PC-9 (cell line): ENCODE data around the gene STK31. TPM values are rescaled to one million over a fixed set of nuclear protein-coding genes. Genes with fewer than 3 reads are reported as not detected.
"Not testable (repeated sequence)": the region's sequence is repeated elsewhere in the genome, so short reads cannot be mapped to it uniquely, and the experiment has no call there.

Source experiments
- BruUV-seq: library from RNA; stranded (reverse); fragments of 400-500 nt; replicated peaks from 2 replicates; lab custom pipeline; 2021; lab: Mats Ljungman, UMichigan
- CTCF ChIA-PET: fragments of 300-600 bp; sonication (Branson Sonifier 250); formaldehyde crosslinking; loops from one replicate; lab custom pipeline; 2022; ENCODE audit warnings: antibody characterized with exemption; lab: Charles Lee
- POLR2A ChIA-PET: fragments of 300-600 bp; sonication (Branson Sonifier 250); formaldehyde crosslinking; loops from one replicate; lab custom pipeline; 2022; ENCODE audit warnings: antibody characterized with exemption; ENCODE audit not compliant: unreplicated experiment; lab: Charles Lee
- DNase-seq, 2 experiments: peaks; one replicate each; pipeline versions ENCODE4 v3.0.0 to v3.0.0-alpha.2; 2015 to 2022; ENCODE audit warnings: mixed read lengths in 1 of 2
- H2AFZ ChIP-seq: fragments of 200-600 bp; sonication (generic); 2 replicates; pipeline ENCODE4 v1.8.1; 2017; ENCODE audit warnings: antibody characterized with exemption
- H3F3A ChIP-seq: fragments of 200-600 bp; sonication (generic); 2 replicates; pipeline ENCODE4 v1.8.1; 2017; ENCODE audit warnings: antibody characterized with exemption, mild to moderate bottlenecking, low read depth; ENCODE audit not compliant: insufficient read depth
- H3K27ac ChIP-seq: fragments of 200-600 bp; sonication (generic); 2 replicates; pipeline ENCODE4 v1.6.1; 2016; ENCODE audit warnings: mixed run types
- H3K27me3 ChIP-seq: fragments of 200-600 bp; sonication (generic); 2 replicates; pipeline ENCODE4 v1.6.1; 2016; ENCODE audit warnings: low read depth, mixed run types; ENCODE audit not compliant: insufficient read depth
- H3K36me3 ChIP-seq: fragments of 200-600 bp; sonication (generic); 2 replicates; pipeline ENCODE4 v1.6.1; 2016; ENCODE audit warnings: low read depth, mixed run types
- H3K4me1 ChIP-seq: fragments of 200-600 bp; sonication (generic); replicated peaks from 2 replicates; pipeline ENCODE4 v1.6.1; 2016; ENCODE audit warnings: mixed run types; ENCODE audit not compliant: insufficient read depth
- H3K4me2 ChIP-seq: fragments of 200-600 bp; sonication (generic); 2 replicates; pipeline ENCODE4 v1.6.1; 2017; ENCODE audit warnings: mixed run types
- H3K4me3 ChIP-seq: fragments of 200-600 bp; sonication (generic); 2 replicates; pipeline ENCODE4 v1.6.1; 2016; ENCODE audit warnings: mixed run types
- H3K79me2 ChIP-seq: fragments of 200-600 bp; sonication (generic); 2 replicates; pipeline ENCODE4 v1.6.1; 2017; ENCODE audit warnings: low read depth, mixed run types
- H3K9me2 ChIP-seq: fragments of 200-600 bp; sonication (generic); 2 replicates; pipeline ENCODE4 v1.8.1; 2017; ENCODE audit warnings: mild to moderate bottlenecking; ENCODE audit not compliant: insufficient read depth
- H3K9me3 ChIP-seq: fragments of 200-600 bp; sonication (generic); 2 replicates; pipeline ENCODE4 v1.8.1; 2016; ENCODE audit warnings: low read depth; ENCODE audit not compliant: insufficient read depth
- H4K20me1 ChIP-seq: fragments of 200-600 bp; sonication (generic); 2 replicates; pipeline ENCODE4 v1.8.1; 2017; ENCODE audit not compliant: insufficient read depth
- EZH2 ChIP-seq: fragments of 200-600 bp; sonication (generic); IDR thresholded peaks from 2 replicates; pipeline ENCODE4 v1.8.0; 2017; ENCODE audit warnings: antibody characterized with exemption, low read depth
- intact Hi-C: fragments of 100-400 bp; cut with micrococcal nuclease; formaldehyde crosslinking; loops from one replicate; pipeline ENCODE4 v1.10.0; 2022; ENCODE audit not compliant: unreplicated experiment
- total RNA-seq: library from RNA; stranded (reverse); gene quantifications from 2 replicates; pipeline ENCODE4 v1.2.3, GENCODE V29; 2021
- TF ChIP-seq, protein P1 (sequence below): fragments of 200-600 bp; sonication (generic); conservative IDR thresholded peaks from 2 replicates; pipeline ENCODE4 v1.6.1; 2017; ENCODE audit warnings: mixed run types, antibody characterized with exemption, mild to moderate bottlenecking, moderate library complexity

STK31 gene
- total RNA-seq, 1 experiment from 2014 or later: 0.57 TPM

GRCh38 chr7:23751852-23752251 is 41.8 kb downstream of the STK31 start:
- Histone ChIP-seq H3K4me1 (no peaks in the 10 kb centered on the region), H3K27ac (no peak overlapping the region), H3F3A (no peaks in the 10 kb centered on the region), H3K79me2 (no peaks in the 10 kb centered on the region), H3K27me3 (no peaks in the 10 kb centered on the region), H3K9me3 (no peaks in the 10 kb centered on the region; the same call in 1 of the 2 replicates), H2AFZ (no peak overlapping the region), H4K20me1 (no peaks in the 10 kb centered on the region), H3K4me2 (no peak overlapping the region), H3K36me3 (no peaks in the 10 kb centered on the region), H3K9me2 (no peaks in the 10 kb centered on the region), H3K4me3 (no peak overlapping the region)
- no peak for TF ChIP-seq EZH2
- TF ChIP-seq, protein P1, sequence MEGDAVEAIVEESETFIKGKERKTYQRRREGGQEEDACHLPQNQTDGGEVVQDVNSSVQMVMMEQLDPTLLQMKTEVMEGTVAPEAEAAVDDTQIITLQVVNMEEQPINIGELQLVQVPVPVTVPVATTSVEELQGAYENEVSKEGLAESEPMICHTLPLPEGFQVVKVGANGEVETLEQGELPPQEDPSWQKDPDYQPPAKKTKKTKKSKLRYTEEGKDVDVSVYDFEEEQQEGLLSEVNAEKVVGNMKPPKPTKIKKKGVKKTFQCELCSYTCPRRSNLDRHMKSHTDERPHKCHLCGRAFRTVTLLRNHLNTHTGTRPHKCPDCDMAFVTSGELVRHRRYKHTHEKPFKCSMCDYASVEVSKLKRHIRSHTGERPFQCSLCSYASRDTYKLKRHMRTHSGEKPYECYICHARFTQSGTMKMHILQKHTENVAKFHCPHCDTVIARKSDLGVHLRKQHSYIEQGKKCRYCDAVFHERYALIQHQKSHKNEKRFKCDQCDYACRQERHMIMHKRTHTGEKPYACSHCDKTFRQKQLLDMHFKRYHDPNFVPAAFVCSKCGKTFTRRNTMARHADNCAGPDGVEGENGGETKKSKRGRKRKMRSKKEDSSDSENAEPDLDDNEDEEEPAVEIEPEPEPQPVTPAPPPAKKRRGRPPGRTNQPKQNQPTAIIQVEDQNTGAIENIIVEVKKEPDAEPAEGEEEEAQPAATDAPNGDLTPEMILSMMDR: no peak
- intact Hi-C loops: no loop called here
- no TSS peak for BruUV-seq
- CTCF ChIA-PET: no interaction called here
- DNase-seq: no peak
- POLR2A ChIA-PET: no interaction called here

DNA sequence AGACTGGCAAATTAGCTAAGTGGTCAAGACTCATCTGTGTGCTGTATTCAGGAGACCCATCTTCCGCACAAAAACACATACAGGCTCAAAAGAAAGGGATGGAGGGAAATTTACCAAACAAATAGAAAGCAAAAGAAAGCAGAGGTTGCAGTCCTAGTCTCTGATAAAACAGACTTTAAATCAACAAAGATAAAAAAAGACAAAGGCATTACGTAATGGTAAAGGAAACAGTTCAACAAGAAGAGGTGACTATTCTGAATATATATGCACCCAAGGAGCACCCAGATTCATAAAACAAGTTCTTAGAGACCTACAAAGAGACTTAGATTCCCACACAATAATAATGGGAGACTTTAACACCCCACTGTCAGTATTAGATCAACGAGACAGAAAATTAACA is 48.8 kb downstream of the STK31 start:
- H3F3A ChIP-seq: peaks cover 13% of the 10 kb centered on the region
- H3K4me3 ChIP-seq, DNase-seq, H3K36me3 ChIP-seq, H3K9me3 ChIP-seq, CTCF ChIA-PET, H2AFZ ChIP-seq, H3K9me2 ChIP-seq, H4K20me1 ChIP-seq, H3K27ac ChIP-seq, POLR2A ChIA-PET, H3K79me2 ChIP-seq, H3K27me3 ChIP-seq, BruUV-seq: not testable (repeated sequence)
- intact Hi-C loops: loop anchor here (1.0 kb wide), 1 partner anchor 45 kb away; no protein-coding TSS in a partner anchor
- peaks cover 26% of the 10 kb centered on the region for H3K4me1 ChIP-seq
- peak overlapping the region; percentile 14; the same call in 1 of the 2 replicates for H3K4me2 ChIP-seq

DNA sequence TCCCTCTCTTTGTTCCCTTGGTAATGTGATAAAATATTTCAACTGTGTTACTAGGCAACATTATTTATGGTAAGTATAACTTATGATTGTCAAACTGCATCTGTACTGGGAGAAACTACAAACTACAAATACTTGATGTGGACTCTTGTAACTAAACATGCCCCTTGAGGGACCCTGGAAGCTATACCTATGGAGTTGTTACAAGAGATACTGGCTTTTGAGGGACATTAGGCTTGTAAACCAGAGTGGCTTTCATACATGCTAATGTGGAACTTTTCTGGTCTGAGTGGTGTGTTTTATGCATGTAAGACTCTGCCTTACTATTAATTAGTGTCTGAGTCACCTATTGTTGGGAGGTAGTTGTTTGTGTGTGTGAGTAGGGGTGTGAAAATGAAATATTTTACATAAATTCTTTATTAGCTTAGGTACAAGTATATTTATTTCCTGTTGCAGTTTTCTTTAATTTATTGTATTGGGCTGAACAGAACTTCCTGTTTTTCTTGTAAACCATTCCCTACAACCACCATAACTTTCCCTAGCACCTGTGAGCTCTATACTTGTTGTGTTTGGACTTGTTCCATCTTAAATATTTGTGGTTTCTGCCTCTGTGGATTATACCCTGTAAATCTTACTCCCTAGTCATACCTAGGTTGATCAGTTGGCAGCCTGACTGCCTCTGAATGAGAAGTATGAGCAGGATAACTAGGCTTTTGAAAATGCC is 49.8 kb downstream of the STK31 start:
- Histone ChIP-seq H3K4me2 (peak overlapping the region; percentile 14), H4K20me1 (no peaks in the 10 kb centered on the region), H3K9me3 (no peaks in the 10 kb centered on the region), H3K36me3 (no peaks in the 10 kb centered on the region), H3K9me2 (no peaks in the 10 kb centered on the region), H3K27ac (peak overlapping the region; percentile 35), H3K4me1 (peaks cover 26% of the 10 kb centered on the region), H2AFZ (no peak overlapping the region), H3K4me3 (no peak overlapping the region), H3K27me3 (no peaks in the 10 kb centered on the region), H3K79me2 (no peaks in the 10 kb centered on the region), H3F3A (peaks cover 13% of the 10 kb centered on the region)
- intact Hi-C loops: loop anchor here (1.0 kb wide), 2 partner anchors 46 to 69 kb away; no protein-coding TSS in a partner anchor
- peak; percentile 53 to 98 for DNase-seq
- TF ChIP-seq, protein P1: no peak
- no peak for TF ChIP-seq EZH2
- no TSS peak for BruUV-seq
- CTCF ChIA-PET: interaction anchor here (0.6 to 0.7 kb wide), 4 partner anchors 54 to 827 kb away, joined by 3 to 4 read pairs (median 4); no protein-coding TSS in a partner anchor
- POLR2A ChIA-PET: interaction anchor here (0.5 kb wide), 1 partner anchor 461 kb away, joined by 3 read pairs; the partner anchor contains the start of gene MALSU1
